DMS79 (cell line): Measurements from ENCODE around the gene DZIP1.
"Not testable (repeated sequence)": the region's sequence is repeated elsewhere in the genome, so short reads cannot be mapped to it uniquely, and the experiment has no call there.

ENCODE experiments used
- DNase-seq: peaks from one replicate; lab custom pipeline; 2025; lab: John Stamatoyannopoulos, UW

DZIP1 gene

DNA sequence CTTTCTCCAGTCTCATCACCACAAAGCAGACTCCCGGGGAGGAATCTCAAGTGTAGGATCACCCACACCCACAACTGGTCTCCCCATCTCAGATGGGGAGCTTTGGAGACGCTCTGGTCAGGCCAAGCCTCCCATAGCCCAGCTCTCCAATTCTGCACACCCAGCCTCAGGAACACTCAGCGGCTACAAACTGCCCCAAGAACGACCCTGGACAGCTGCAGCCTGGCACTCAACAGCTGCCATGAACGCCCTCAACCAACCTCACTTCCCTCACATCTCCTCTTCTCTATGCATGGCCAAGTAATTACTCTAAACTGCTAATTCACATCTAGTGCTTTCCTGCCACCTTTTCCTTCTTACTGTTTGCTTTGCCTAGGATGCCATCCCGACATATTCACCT, 42.6 kb downstream of the DZIP1 start:
- no peak for DNase-seq

DNA sequence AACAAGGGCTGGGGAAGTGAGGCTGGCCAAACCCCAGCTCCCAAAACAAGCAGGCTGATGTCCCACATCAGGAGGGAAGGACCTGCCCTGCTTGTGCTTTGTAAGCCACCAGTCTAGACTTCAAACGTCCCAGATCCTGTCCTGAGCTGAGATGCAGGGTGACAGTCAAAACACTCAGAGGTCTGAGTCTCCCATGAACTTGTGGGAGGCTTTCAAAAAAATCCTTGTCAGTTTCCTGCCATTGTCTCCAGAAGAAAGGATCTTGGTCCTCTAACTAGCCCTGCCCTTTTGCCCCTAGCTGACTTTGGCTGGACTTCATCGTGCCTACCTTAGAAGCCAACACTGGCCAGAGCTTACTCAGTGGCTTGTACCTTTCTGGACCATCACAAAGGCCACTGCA, 43.3 kb downstream of the DZIP1 start:
- DNase-seq: no peak

DNA sequence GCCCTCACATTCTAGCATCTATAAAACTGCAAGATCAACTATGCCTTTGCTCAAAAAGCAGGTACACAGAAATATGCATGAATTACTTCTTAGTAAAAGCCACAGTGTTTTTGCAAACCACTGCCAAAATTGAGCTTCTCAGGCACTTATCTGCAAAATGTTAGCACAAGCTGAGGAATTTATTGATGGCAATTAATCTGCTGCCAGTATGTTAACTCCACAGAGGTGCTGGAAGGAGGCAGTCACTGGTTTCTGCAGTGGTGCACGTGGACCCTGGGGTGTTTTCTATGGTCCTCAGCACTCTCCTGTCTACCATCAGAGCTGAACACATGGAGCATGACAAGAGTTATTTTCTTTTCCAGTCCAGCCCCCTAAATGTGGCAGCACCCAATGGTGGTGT, 47.8 kb downstream of the DZIP1 start:
- DNase-seq: no peak

DNA sequence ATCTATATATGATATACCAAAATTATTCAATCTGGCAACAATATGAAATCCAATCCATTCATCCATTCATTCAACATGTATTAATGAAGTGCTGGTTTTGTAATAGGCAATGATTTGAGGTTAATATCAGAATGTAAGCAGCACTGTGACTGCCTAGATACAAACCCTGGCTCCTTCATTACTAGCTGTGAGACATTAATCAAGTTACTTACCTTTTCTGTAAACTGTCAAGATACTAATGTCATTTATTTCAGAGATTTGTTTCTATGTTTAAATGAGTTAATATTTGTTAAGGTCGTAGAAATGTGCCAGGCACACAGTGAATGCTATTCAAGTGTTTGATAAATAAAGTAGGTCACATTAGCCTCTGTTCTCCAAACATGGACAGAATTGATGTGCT, 51.0 kb downstream of the DZIP1 start:
- DNase-seq: no peak

DNA sequence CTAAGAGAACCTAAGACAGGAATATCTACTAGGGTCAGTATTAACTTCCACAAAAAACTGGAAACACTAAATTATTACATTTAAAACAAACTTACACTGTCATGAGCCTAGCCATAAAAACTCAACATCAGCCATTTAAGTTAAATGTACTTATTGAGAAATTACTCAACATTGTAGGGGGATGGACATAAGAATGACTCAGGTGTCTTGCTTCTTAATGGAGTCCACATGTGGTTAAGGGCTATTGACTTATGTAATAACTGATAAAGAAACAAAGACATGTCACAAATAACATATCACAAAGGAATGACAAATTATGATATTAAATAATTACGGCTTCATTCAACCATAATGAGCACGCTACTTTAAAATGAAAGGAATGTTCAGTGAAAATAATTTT, 55.8 kb downstream of the DZIP1 start:
- no peak for DNase-seq

DNA sequence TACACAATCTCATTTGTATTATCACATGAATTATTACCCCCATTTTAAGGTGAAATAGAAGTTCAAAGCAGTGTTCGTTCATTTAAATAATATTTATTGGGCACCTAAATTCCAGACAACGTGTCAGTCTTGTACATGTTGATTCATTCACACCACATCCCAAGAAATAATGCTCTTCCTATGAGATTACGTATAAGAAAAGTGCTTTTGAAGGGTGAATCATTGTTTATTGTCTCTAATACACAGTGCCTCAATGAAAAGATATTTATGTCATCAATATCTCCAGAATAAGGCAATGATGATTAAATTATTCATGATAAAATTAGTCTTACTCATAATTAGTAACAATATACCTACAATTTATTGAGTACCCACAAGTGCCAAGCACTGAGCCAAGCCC, 56.4 kb downstream of the DZIP1 start:
- DNase-seq: no peak

DNA sequence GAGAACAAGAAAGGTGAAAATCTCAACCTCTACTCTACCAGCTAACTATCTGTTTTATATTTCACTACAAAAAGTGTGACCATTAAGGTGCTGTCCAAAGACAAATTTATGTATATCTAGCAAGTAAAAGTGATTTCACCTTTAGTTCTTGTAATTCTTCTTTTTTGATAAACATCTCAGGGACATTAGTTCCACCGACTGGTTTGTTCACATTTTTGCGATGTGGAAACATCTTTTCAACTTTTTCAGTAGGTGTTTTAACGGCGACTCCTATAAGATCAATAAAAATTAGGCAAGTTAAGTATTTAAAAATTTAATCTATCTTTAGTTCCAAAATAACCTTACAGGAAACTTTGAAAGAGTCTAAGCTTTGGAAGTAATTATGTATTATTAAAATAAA, 58.6 kb downstream of the DZIP1 start:
- DNase-seq: no peak

DNA sequence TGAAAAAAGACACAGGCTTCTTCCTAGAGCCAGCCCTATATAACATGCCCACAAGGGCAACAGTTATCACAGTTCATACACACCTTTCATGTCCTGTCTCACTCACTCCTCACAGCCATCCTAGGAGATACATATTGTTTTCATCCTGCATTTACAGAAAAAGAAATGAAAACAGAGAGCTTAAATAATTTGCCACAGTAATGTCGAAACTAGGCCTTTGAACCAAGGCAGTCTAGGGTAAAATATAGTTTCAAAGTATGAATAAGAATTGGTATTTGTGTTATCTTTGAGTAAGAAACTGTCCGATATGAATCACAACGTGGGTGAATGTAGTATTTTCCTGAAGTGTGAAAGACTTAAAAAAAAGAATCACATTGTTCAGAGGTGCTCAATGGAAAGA, 65.2 kb downstream of the DZIP1 start:
- no peak for DNase-seq

DNA sequence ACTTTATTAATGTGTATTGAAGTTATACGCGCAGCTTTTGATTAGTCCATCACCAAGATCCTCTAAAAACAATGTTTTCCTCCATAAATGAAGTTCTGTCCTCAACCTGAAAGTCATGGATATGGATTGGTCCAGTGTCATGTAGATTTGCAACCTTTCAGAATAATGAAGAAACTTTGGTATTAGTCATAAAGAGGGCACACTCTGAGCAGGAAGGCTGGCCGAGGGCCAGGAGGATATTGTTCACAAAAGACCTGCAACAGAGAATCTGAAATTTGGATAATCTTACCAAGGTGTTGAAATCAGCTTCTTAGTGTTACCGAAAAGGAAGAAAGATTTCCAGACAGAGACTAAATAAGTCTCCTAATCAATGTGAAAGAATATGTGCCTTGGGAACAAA, 71.3 kb downstream of the DZIP1 start:
- no peak for DNase-seq

DNA sequence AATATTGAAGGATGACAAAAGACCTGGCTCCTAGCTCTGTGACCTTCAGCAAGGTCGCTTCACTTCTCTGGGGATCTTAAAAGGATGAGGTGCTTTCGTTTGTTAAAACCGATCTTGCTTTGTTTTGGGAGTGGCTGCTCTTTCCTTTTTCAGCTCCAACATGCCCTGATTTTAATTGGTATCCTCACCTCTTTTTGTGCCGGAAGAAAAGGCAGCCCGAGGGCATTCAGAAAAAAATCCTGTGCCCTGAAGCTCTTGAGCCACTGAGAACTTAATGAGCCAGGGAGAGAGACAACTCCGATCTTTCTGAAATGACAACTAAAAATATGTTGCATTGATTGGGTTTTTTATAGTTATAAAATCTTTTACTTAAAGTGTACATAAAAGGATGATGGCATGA, 72.6 kb downstream of the DZIP1 start:
- DNase-seq: peak; percentile 59

DNA sequence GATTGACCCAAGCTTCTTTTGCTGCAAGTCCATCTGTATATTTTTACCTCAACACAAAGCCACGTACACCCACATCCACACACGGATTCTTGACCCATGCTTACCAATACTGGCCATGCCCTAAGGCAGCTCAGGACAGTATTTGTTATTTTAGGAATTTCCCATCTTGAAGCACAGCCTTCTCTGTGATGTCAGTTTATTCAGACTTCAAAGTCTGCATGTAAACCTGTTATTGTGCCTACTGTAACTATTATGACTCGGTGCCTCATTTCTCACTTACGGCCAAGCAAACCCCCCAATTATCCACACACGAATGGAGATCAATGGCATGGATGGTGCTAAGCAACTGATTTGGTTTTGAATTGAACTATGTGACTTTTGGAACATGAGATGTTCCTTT, 74.5 kb downstream of the DZIP1 start:
- no peak for DNase-seq

DNA sequence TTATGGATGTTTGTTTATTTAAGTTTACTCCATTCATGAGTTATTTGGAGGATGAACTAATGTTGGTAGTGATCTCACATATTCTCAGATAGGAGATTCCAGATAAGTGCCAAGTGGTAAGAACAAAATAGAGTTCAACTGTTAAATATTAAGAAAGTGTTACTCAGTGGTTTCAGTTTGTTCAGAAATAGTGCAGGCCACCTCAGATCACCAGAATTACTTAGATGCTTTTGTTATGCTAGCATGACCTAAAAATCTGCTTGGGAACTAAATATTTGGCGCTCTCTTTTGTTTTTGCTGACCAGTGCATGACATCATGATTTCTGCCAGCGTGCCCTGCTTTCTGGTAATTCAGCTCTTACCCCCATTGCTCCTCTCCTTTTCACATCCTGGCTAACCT, 76.4 kb downstream of the DZIP1 start:
- DNase-seq: no peak

DNA sequence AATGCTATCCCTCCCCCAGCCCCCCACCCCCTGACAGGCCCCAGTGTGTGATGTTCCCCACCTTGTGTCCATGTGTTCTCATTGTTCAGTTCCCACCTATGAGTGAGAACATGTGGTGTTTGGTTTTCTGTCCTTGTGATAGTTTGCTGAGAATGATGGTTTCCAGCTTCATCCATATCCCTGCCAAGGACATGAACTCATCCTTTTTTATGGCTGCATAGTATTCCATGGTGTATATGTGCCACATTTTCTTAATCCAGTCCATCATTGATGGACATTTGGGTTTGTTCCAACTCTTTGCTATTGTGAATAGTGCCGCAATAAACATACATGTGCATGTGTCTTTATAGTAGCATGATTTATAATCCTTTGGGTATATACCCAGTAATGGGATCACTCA, 78.7 kb downstream of the DZIP1 start:
- not testable (repeated sequence) for DNase-seq

DNA sequence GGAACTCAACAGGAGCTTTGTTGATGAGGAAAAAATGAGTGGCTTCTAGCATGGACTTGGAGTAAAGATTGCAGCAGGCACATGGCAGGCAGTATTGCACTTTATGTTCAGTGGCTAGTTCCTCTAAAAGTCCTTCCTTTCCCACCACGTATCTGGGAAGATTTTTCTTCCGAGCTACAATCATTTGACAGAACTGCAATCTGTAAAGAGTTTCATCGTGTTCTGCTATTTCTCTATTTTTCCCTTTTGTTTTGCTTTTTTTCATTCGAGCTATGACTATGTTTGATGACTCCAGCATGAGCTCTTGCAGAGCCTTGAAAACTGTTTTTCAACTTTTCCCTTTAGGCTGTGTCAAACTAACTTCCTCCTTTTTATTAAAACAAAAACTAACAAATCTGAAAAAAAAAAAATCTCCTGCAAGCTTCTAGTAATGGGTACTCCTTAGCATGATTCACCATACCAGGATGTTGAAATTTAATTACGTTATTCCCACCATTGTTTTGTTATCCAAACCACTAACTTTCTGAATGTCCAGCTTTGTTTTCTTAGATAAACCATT, 79.7 kb downstream of the DZIP1 start:
- no peak for DNase-seq

DNA sequence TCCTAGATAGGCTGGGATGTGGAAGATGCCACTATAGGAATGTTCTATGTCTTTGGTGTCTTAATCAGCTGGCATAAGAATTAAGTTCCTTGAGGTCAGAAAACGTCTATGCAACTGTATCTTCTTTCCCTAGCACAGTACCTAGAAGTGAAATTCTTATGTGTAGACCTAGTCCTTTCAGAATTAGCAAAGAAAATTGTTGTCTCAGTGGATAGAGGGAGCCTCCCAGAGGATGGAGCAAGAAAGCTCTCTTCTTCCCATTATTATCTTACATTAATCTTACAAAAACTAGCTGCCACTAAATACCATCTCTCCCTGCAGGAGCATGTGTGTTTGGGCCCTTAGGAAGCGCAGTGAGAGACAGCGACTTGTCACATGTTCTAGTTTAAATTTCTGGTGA, 80.4 kb downstream of the DZIP1 start:
- no peak for DNase-seq

DNA sequence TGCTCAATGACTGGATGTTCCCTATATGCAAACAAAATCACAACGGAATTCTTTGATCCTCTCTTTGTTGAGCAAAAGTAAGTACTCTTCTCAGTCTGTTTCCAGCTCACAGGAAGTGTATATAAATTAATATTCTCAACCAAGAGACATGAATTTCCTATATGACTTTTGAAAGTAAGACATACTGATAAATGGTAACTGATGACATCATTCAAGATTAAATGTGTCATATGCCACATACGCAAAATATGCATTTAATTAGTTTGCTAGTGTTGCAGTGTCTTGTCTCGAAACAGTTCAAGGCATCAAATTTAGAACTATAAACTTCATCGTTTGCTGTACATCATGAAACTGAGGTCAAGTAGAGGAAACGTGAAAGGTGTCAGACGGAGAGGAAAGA, 84.1 kb downstream of the DZIP1 start:
- DNase-seq: no peak

DNA sequence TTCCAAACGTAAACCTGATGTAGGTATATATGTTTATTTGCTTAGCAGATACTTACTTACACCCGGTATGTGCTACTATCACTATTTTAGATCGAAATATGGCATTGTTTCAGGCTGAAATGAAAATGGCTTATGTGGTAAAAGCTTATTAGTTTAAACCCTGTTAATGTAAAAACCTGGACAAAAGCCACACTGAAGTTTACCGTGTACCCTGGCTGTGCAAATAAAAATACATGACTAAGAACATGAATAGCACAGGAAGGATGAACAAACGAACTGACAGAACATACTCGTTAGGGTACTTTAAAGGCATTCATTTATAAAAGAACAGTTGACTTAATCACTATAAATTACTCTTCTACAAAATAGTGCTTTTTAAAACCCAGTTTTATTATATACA, 85.4 kb downstream of the DZIP1 start:
- no peak for DNase-seq

DNA sequence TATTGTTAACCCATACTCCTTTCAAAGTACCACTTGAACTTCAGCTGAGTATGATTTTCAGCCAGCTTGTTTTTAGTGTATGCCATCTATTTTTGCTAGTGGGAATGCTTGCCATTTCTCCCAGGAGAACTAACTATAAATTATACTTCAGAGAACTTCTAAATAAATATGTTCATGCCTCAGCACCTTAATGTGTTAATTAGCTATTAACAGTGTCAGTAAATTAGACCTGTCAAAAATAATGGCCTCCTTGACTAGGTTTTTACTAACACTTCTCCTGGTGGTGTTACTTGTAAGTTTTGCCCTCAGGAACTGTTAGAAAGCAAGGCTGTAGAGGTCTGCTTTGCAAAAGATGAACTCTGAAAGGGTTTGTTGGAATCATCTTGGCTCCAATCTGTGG, 87.5 kb downstream of the DZIP1 start:
- DNase-seq: no peak

DNA sequence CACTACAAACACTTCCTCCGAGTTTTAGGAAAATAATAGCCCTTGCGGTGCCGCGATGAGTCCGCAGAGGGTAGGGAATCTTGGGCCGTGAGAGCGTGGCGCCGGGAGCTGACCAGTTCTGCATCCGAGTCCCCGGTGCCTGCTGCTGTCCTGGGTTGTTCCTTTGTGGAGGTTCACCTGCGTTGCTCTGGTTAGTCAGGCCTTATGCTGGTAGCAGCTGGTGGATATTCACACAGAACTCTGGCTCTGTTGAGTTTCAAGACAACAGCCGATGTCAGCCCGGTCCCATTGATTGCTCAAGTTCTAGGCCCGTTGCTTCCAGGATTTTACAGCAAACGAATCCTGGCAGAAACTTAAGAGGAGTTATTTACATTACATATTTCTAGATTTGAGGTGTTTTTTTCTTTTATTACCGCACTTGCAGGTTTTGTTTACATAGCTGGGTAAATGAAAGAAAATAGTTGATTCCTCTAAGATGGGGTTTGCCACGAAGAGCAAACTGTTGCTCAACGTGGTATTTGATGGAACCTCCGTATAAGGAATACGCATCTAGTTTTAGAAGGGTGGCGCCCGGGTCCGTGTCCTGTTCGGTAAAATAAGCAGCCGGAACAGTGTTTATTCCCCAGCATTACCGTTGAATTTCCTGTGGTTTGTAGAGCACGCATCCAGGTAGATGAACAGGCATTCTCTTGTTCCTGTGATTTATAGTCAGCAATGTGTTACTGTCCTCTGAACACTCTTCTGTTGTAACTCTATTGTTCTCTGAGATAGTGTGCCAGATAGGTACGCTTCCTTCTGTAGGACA, 90.7 kb downstream of the DZIP1 start:
- no peak for DNase-seq

DNA sequence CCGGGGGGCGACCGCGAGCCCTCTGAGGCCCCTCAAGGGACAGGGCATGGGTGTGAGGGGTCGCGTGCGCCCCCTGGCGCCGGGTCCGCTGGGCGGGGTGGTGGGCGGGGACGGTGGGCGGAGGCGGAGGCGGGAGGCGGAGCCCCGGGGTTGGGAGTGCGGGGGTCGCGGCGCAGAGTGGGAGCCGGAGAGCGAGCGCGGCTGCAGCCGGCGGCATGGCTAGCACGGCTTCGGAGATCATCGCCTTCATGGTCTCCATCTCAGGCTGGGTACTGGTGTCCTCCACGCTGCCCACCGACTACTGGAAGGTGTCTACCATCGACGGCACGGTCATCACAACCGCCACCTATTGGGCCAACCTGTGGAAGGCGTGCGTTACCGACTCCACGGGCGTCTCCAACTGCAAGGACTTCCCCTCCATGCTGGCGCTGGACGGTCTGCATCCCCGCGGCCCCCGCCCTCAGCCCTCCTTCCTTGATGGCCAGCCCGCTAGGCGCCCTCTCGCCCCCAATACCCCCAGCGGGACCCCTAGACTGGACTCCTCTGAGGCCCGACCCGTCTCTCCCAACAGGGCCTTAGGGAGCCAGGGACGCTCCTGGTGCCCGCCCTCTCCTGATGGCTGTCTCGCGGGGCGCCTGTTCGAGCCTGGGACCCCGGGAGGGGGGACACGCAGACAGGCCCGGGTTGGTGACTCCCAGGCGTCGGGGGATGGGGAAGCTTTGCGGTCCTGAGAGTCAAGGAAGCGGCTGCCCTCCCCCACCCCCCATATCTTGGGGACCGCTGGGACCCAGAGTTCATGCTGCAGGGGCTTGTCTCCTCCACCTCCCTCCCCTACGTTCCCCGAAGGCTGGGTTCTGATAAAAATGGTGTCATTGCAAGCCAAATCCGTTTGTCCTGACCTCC, 91.7 kb downstream of the DZIP1 start, which contains the start of gene CLDN10:
Gene CLDN10, plus strand, starts transcription at position 182 of the 903 bp plus-strand sequence. Its CDS starts 34 bp downstream, at position 216.
- DNase-seq: no peak

DNA sequence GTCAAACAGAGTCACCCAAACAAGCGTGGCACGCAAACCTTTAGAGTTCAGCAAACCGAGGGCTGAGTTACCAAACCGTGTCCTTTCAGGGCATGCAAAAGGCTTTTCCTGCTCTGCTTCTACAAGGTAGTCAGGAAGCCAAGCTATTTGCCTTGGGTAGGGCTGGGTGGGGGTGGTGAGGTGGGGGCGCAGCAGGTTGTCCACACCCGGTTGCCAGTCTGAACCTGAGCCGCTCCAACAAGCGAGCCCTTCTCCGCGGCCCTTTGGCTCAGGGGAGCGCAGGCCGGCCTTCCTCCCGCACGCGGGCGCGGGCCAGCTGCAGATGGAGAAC, 92.3 kb downstream of the DZIP1 start:
- DNase-seq: no peak

DNA sequence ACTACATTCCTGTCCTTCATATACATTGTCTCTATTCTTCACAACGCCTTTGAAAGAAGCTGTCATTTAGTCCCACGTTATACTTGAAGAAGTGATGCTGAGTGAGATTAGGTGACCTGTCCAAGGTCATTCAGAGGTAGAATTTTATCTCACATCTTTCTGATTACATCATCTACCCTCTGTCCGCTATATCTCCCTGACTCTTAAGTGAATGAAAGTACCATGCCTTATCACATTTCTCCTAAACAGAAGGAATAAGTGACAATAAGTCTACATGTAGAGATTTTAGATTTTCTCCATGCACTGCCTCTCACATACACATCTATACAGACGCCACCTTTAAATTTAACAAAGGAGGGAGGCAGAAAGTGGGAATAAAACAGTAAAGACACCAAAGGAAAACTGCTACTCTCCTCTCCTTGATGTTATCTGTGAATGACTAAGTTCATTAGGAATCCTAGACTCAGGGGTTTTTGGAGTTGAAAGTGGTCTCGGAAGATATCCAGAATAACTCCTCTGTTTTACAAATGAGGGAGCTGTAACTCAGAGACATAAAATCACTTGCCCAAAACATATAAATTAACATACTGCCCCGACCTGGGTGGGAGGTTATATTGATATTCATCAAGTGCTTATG, 96.9 kb downstream of the DZIP1 start:
- no peak for DNase-seq

DNA sequence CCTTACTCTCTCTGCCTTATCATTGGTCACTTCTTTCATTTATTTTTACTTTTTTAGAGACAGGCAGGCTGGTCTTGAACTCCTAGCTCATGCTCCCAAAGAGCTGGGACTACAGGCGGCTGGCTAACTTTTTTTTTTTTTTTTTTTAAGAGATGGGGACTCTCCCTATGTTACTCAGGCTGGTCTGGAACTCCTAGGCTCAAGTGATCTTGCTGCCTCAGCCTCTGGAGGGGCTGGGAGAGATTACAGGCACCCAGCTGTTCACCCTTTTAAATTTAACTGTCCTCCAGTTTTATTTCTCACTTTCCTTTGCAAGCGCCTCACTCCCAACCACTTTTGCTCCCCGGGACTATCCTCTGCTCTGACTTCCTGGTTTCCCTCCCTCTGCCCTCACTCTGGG, 97.6 kb downstream of the DZIP1 start:
- no peak for DNase-seq
